Loucy (cell line): Measurements from ENCODE around the gene ART5.

Experiments used
- H2AFZ ChIP-seq: fragments of 200-600 bp; sonication (generic); 2 replicates; pipeline ENCODE4 v1.6.0; 2016; ENCODE audit warnings: antibody characterized with exemption, mild to moderate bottlenecking, low read length, moderate library complexity
- H3F3A ChIP-seq: fragments of 200-600 bp; 2 replicates; pipeline ENCODE4 v1.6.0; 2016; ENCODE audit warnings: antibody characterized with exemption, low read depth, mild to moderate bottlenecking
- H3K27me3 ChIP-seq: fragments of 200-600 bp; sonication (generic); 2 replicates; pipeline ENCODE4 v1.6.1; 2014; ENCODE audit warnings: low read length, mild to moderate bottlenecking; ENCODE audit not compliant: insufficient read depth, poor library complexity, severe bottlenecking
- H3K36me3 ChIP-seq: fragments of 200-600 bp; sonication (generic); 2 replicates; pipeline ENCODE4 v1.6.1; 2016; ENCODE audit warnings: low read length; ENCODE audit not compliant: insufficient read depth
- H3K4me1 ChIP-seq: fragments of 200-600 bp; sonication (generic); 2 replicates; pipeline ENCODE4 v1.5.1; 2014; ENCODE audit warnings: low read length, mild to moderate bottlenecking; ENCODE audit not compliant: insufficient read depth, poor library complexity, severe bottlenecking
- H3K4me2 ChIP-seq: fragments of 200-600 bp; sonication (generic); 2 replicates; pipeline ENCODE4 v1.6.0; 2014; ENCODE audit warnings: antibody characterized with exemption, low read length, low read depth, mild to moderate bottlenecking; ENCODE audit not compliant: poor library complexity, severe bottlenecking
- H3K4me3 ChIP-seq: fragments of 200-600 bp; sonication (generic); 2 replicates; pipeline ENCODE4 v1.5.1; 2014; ENCODE audit warnings: low read length, mild to moderate bottlenecking, mixed read lengths; ENCODE audit not compliant: poor library complexity, severe bottlenecking
- H3K79me2 ChIP-seq: fragments of 200-600 bp; sonication (generic); 2 replicates; pipeline ENCODE4 v1.6.1; 2014; ENCODE audit warnings: low read length; ENCODE audit not compliant: insufficient read depth
- H3K9ac ChIP-seq: fragments of 200-600 bp; sonication (generic); 2 replicates; pipeline ENCODE4 v1.6.0; 2014; ENCODE audit warnings: mild to moderate bottlenecking, low read depth, low read length, moderate library complexity; ENCODE audit not compliant: poor library complexity, severe bottlenecking
- H3K9me2 ChIP-seq: fragments of 200-600 bp; sonication (generic); replicated peaks from 2 replicates; pipeline ENCODE4 v1.6.1; 2016; ENCODE audit warnings: low read depth, low read length, mixed read lengths
- H3K9me3 ChIP-seq: fragments of 200-600 bp; sonication (generic); 2 replicates; pipeline ENCODE4 v1.6.1; 2014; ENCODE audit warnings: mild to moderate bottlenecking, antibody characterized with exemption, low read length, low read depth; ENCODE audit not compliant: insufficient read depth
- H4K20me1 ChIP-seq: fragments of 200-600 bp; sonication (generic); 2 replicates; pipeline ENCODE4 v1.6.0; 2014; ENCODE audit warnings: antibody characterized with exemption, low read length, mild to moderate bottlenecking; ENCODE audit not compliant: insufficient read depth, poor library complexity, severe bottlenecking
- EZH2phosphoT487 ChIP-seq: fragments of 200-600 bp; IDR thresholded peaks from 2 replicates; pipeline ENCODE4 v1.6.1; 2018; ENCODE audit warnings: antibody characterized with exemption, mild to moderate bottlenecking, moderate library complexity, borderline replicate concordance
- TF ChIP-seq, protein P1 (sequence below): fragments of 200-600 bp; sonication (generic); conservative IDR thresholded peaks from 2 replicates; pipeline ENCODE4 v1.5.1; 2014; ENCODE audit warnings: mild to moderate bottlenecking, antibody characterized with exemption, low read length

ART5 gene

DNA sequence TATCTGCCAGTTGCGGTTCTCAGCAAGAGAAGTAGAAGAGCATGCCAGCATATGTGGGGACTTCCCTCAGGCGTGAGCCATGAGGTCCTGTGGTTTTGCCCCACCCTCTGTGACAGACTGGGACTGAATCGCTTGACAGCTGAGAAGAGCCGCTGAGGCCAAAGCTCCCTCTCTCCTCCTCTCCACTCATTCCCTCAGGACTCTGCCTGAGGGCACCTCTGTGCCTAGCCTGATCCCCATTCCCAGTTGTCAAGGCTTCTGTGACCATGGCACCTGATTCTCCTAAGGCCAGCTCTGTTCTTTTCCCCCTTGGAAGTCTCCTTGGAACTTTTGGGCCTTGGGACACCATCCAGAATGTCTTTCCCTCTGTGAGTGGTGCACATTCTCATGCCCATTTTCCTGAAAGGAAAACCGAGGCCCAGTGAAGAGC is 27.0 kb downstream of the ART5 start:
- no peaks in the 10 kb centered on the region for H3K79me2 ChIP-seq
- TF ChIP-seq EZH2phosphoT487: no peak
- TF ChIP-seq, protein P1, sequence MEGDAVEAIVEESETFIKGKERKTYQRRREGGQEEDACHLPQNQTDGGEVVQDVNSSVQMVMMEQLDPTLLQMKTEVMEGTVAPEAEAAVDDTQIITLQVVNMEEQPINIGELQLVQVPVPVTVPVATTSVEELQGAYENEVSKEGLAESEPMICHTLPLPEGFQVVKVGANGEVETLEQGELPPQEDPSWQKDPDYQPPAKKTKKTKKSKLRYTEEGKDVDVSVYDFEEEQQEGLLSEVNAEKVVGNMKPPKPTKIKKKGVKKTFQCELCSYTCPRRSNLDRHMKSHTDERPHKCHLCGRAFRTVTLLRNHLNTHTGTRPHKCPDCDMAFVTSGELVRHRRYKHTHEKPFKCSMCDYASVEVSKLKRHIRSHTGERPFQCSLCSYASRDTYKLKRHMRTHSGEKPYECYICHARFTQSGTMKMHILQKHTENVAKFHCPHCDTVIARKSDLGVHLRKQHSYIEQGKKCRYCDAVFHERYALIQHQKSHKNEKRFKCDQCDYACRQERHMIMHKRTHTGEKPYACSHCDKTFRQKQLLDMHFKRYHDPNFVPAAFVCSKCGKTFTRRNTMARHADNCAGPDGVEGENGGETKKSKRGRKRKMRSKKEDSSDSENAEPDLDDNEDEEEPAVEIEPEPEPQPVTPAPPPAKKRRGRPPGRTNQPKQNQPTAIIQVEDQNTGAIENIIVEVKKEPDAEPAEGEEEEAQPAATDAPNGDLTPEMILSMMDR: no peak
- H3K4me1 ChIP-seq: no peaks in the 10 kb centered on the region
- H3F3A ChIP-seq: no peaks in the 10 kb centered on the region
- H3K27me3 ChIP-seq: no peaks in the 10 kb centered on the region
- H3K9me2 ChIP-seq: no peaks in the 10 kb centered on the region
- H3K4me2 ChIP-seq: no peak overlapping the region
- no peak overlapping the region for H2AFZ ChIP-seq
- H3K9ac ChIP-seq: no peak overlapping the region
- no peaks in the 10 kb centered on the region for H4K20me1 ChIP-seq
- no peaks in the 10 kb centered on the region for H3K36me3 ChIP-seq
- H3K4me3 ChIP-seq: no peak overlapping the region
- no peaks in the 10 kb centered on the region; the same call in 1 of the 2 replicates for H3K9me3 ChIP-seq

DNA sequence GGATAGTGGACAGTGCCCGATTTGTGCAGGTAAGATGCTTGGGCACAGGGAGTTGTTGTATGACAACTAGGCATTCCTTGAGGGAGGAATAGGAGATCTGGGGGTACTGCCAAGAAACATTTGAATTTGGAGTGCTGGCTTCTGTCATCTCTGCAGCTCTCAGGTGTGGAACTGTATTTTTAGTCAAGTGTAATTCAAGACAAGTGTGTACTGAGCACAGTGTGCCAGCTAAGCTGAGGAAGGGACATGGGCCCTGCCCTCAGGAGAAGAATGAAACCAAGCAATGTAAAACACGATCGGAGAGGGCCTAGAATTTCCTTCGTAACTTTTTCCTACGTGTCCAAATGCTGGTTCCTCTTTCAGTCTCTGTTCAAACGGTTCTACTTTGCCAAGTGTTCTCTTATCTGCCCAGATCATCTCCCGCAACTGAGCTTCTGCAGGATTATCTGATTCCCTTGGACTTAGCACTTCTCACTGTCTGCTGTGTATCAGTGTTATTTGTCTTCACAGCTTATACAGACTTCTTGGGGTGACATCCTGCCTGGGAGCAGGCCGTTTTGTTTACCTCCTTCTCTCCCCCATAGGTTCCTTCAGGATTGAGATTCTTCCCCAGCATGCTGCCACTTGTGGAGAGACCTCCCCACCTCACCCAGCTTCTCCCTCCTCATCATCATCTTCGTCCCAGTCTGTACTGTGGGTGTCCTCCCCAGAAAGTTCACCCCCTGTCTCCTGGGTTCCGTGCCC is 27.6 kb downstream of the ART5 start:
- no peak overlapping the region for H3K9ac ChIP-seq
- no peaks in the 10 kb centered on the region for H3F3A ChIP-seq
- TF ChIP-seq, protein P1: no peak
- TF ChIP-seq EZH2phosphoT487: no peak
- H4K20me1 ChIP-seq: no peaks in the 10 kb centered on the region
- no peaks in the 10 kb centered on the region for H3K9me2 ChIP-seq
- H3K4me2 ChIP-seq: no peak overlapping the region
- H2AFZ ChIP-seq: no peak overlapping the region
- H3K27me3 ChIP-seq: no peaks in the 10 kb centered on the region
- H3K9me3 ChIP-seq: no peaks in the 10 kb centered on the region; the same call in 1 of the 2 replicates
- no peaks in the 10 kb centered on the region for H3K79me2 ChIP-seq
- no peaks in the 10 kb centered on the region for H3K36me3 ChIP-seq
- H3K4me3 ChIP-seq: no peak overlapping the region
- no peaks in the 10 kb centered on the region for H3K4me1 ChIP-seq

DNA sequence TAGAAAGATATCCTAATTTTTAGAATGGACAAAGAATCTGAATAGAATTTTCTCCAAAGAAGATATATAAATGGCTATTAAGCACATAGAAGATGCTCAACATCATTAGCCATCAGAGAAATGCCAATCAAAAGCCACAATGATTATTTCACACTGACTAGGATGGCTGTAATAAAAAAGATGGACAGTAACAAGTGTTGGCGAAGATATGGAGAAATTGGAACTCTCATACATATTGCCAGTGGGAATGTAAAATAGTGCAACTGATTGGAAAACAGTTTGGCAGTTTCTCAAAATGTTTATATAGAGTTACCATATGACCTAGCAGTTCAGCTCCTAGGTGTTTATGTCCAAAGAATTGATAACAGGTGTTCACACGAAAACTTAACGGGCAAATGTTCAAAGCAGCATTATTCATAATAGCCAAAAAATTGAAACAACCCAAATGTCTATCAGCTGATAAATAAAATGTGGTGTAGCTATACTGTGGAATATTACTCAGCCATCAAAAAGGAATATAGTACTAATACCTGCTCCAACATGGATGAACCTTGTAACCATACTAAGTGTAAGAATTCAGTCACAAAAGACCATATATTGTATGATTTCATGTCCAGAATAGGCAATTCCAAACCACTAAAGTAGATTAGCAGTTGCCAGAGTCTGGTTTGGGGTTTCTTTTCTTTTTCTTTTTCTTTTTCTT is 29.7 kb downstream of the ART5 start:
- no peak overlapping the region for H3K9ac ChIP-seq
- H3F3A ChIP-seq: no peaks in the 10 kb centered on the region
- H3K4me1 ChIP-seq: no peaks in the 10 kb centered on the region
- no peak for TF ChIP-seq EZH2phosphoT487
- TF ChIP-seq, protein P1: no peak
- no peaks in the 10 kb centered on the region for H3K79me2 ChIP-seq
- no peaks in the 10 kb centered on the region for H3K9me2 ChIP-seq
- no peak overlapping the region for H2AFZ ChIP-seq
- no peaks in the 10 kb centered on the region; the same call in 1 of the 2 replicates for H3K9me3 ChIP-seq
- H3K4me3 ChIP-seq: no peak overlapping the region
- no peaks in the 10 kb centered on the region for H3K36me3 ChIP-seq
- H3K27me3 ChIP-seq: no peaks in the 10 kb centered on the region
- H4K20me1 ChIP-seq: no peaks in the 10 kb centered on the region
- H3K4me2 ChIP-seq: no peak overlapping the region
